GM19328 (cell line): ENCODE data around the gene PC.
A peak's percentile ranks its signal among the peaks of the same experiment; 100 is the strongest.
"Not testable (repeated sequence)": the region's sequence is repeated elsewhere in the genome, so short reads cannot be mapped to it uniquely, and the experiment has no call there.

Experiments
- ATAC-seq: cut with Tn5 transposase; IDR thresholded peaks from one replicate; pipeline ENCODE4 v1.9.1; 2021; ENCODE audit warnings: mild to moderate bottlenecking, moderate library complexity; ENCODE audit not compliant: unreplicated experiment

Gene PC

GRCh38 chr11:66845143-66845875 is 112.9 kb downstream of the PC start:
- ATAC-seq, result no peak

DNA sequence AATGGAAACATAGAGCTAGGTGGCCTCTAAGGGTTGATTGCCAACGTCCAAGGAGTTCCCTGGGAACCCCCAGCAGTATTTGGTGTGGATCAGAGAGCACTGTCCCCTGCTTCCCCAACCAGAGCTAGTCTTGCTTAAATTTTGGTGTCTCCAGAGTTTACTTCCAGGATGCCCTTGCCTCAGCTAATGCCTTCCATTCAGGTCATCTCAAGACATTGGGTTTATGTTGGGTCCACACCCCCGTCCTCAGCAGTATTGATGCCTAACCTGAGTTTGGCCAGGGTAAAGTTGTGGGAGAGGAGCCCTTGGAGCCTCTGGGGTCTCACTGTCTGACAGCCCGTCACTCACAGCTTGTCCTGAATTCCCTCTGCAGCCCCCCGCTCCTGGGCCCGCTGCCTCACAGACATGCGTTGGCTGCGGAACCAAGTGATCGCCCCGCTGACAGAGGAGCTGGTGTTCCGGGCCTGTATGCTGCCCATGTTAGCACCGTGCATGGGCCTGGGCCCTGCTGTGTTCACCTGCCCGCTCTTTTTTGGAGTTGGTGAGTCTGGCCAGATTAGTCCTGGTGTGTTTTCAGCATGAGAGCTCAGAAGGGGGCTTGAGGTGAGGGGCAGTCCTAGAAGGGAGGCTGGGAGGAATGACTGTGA is 113.6 kb downstream of the PC start:
- no peak for ATAC-seq

DNA sequence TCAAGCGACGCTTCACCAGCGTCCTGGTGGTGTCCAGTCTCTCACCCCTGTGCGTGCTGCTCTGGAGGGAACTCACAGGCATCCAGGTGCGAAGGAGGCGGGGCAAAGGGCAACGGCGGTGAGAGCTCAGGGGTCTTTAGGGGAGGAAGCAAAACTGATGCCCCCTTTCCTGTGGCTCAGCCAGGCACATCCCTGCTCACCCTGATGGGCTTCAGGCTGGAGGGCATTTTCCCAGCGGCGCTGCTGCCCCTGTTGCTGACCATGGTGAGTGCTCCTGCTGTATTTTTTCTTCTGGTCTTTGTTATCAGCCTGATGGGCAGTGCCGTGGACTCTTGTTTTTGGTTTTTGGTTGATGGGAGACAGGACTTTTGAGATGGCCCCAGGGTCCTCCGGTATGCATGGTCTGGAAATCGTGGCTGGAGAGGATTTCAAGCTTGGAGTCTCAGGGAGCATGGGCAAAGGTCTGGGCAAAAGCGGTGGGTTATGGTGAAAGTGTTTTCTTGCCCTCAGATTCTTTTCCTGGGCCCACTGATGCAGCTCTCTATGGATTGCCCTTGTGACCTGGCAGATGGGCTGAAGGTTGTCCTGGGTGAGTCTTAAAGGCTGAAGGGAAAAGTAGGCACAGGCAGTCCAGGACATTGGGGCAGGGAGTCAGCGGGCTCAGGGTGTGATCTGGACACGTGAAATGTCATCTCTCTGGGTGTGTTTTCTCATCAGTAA is 114.2 kb downstream of the PC start:
- ATAC-seq, result no peak

DNA sequence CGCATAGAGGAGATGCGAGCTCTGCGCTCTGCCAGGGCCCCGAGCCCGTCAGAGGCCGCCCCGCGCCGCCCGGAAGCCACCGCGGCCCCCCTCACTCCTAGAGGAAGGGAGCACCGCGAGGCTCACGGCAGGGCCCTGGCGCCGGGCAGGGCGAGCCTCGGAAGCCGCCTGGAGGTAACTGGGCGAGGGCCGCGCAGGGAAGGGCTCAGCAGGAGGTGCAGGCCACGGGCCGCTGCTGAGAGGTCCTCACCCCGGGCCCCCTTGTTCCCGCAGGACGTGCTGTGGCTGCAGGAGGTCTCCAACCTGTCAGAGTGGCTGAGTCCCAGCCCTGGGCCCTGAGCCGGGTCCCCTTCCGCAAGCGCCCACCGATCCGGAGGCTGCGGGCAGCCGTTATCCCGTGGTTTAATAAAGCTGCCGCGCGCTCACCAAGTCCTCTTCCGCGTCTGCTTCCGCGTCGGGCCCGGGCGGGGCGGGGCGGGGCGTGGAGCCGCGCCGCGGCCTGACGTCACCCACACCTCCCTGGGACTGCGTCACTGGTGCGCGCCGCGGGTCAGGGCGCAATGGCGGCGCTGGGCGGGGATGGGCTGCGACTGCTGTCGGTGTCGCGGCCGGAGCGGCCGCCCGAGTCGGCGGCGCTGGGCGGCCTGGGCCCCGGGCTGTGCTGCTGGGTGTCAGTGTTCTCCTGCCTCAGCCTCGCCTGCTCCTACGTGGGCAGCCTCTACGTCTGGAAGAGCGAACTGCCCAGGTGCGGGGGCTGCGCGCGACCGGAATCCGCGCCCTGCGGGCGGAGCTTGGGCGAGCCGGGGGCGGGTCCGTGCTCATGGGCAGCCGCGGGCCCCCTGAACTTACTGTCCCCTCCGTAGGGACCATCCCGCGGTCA is 115.0 kb downstream of the PC start, which contains the start of gene RCE1:
TSS of gene RCE1 (plus strand) at position 546 of the 880 bp plus-strand sequence. CDS start at position 561, 15 bp downstream.
- ATAC-seq, result peak; percentile 78

DNA sequence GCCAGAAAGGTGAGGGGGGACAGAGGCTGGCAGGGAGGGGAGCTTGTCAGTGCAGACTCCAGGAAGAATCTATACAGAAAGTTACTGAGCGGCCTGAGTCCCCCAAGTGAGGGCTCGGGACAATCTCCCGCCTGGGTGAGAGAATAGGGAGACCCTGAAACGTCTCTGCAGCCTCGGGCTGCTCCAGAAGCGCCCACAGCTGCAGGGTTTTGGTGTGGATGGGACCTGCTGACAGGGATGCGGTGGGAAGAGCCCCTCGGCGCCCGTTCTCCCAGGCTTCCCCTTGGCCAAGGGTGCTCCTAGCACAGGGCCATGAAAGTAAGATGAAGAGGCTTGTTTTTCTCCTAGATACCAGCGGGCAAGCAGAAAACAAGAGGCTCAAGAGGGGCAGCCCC is 115.7 kb downstream of the PC start:
- no peak for ATAC-seq

GRCh38 chr11:66841861-66842260 is 116.3 kb downstream of the PC start:
- ATAC-seq, result no peak

GRCh38 chr11:66840317-66841091 is 117.7 kb downstream of the PC start:
- ATAC-seq, result no peak

DNA sequence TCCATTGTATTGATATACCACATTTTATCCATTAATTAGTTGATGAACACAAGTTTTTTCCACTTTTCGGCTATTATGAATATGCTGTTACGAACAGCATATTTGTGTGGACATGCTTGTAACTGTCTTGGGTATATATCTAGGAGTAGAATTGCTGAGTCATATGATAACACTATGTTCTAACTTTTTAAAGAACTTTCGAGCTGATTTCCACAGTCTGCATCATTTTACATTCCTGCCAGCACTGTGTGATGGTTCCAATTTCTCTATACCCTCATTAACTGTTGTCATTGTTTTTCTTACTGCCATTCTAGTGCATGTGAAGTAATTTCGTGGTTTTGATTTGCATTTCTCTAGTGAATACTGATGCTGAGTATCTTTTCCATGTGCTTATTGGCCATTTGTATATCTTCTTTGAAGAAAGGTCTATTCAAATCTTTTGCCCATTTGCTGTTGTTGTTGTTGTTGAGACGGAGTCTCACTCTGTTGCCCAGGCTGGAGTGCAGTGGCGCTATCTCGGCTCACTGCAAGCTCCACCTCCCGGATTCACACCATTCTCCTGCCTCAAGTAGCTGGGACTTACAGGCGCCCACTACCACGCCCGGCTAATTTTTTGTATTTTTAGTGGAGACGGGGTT is 122.3 kb downstream of the PC start:
- no peak for ATAC-seq

GRCh38 chr11:66834943-66835342 is 123.2 kb downstream of the PC start:
- ATAC-seq, result no peak

- ATAC-seq, result no peak
These were observed 123.7 kb downstream of the PC start for GRCh38 chr11:66834539-66834845.

GRCh38 chr11:66824573-66824972 is 133.6 kb downstream of the PC start:
- not testable (repeated sequence) for ATAC-seq

DNA sequence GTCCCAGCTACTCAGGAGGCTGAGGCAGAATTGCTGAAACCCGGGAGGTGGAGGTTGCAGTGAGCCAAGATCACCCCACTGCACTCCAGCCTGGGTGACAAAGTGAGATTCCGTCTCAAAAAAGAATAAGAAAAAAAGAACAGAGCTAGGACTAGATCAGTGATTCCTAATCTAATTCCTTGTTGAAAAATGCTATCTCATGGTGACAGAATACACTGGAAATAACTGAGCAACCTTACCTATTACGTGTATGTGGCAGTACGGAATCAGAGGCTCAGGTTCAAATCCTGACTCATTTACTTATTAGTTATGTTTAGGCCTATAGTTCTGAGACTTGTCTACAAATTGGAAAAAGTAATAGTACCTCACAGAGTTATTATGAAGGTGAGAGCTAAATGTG is 134.5 kb downstream of the PC start:
- ATAC-seq, result no peak

GRCh38 chr11:66820901-66821300 is 137.3 kb downstream of the PC start:
- ATAC-seq, result no peak

- ATAC-seq, result no peak
These were observed 137.8 kb downstream of the PC start for GRCh38 chr11:66820381-66820780.

DNA sequence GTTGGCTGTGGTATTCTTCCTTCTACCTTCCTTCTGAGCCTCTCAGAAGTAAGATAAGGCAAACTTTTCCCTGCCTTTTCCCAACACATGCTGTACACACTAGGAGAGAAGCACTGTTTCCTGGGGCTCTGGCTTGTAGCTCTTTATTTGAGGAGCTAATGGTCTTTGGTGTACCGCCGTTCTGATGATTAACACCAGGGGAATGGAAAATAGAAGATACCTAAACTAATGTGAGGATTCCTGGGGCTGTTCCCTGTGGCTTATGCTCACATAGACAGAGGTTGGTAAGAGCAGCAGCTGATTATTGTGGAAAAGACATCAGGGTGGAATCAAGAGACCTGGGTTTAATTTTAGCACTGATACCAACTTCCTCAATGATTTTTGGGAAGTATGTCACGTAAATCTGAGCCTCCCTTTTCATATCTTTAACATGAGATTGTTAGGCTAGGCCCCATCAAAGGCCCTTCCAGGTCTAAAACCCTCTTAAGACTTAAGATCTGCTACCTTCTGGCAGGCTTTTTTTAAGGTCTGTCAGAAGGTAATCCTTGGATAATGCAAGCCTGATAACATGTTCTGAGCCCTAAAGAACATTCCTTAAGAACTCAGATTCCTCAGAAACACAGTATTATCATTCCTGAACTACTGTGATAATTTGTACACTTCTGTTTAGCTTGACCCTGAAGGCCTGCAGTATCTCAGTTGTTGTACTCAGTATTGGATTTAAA is 139.8 kb downstream of the PC start:
- no peak for ATAC-seq

- ATAC-seq, result no peak
These were observed 142.5 kb downstream of the PC start for GRCh38 chr11:66815646-66816045.

DNA sequence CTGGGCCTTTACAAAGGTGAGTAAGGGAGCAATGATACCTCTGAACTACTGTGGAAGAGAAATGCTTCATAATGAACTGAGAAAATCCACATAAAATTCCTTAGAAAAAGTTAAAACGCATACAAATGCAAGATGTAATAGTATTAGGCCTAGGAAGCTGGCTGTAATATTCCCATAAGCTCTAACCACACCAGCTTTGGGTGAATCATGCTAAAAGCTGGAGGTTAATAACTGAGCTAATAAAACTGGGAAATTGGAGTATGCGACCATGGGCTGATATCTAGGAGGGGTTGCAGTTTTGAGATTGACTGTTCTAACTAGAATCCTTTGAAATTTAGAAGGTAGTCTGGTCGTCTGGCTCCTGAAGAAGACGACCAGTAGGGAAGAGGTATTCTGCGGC is 143.5 kb downstream of the PC start:
- ATAC-seq, result no peak

DNA sequence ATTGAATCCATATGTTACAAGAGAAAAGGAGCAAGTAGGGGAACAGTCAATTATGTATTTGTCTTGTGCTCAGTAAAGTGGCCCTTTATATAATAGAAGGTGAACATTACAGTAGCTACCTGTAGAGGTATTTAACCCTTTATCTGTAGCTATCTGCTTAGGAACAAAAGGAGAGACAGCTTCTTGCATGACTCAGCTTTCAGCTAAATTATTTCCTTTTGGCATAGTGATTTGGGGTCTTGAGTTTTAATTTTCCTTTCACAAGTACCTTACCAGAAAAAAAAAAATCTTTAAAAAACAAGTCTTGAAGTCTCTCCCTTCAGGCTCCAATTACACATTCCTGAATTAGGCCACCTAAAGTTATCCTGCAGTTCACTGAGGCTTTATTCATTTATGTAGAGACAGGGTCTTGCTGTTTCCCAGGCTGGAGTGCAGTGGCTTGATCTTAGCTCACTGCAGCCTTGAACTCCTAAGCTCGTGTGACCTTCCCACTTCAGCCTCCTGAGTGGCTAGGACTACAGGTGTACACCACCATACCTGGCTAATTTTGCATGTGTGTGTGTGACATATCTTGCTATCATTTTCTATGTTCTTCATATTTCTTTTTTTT is 147.5 kb downstream of the PC start:
- ATAC-seq, result no peak

DNA sequence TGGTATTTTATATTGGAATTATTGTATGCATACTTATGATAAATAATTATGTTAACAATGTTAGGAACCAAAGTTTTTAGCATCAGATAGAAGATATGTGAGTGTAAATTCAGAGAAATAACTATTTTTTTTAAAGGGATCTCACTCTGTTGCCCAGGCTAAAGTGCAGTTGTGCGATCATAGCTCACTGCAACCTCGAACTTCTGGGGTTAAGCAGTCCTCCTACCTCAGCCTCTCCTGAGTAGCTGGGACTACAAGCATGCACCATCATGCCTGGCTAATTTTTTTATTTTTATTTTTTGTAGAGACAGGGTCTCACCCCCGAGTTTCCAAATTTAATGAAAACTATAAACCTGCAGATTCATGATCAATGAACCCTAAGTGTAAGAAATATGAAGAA is 148.6 kb downstream of the PC start:
- ATAC-seq, result no peak
